Keratinocyte (primary cell): ENCODE data around the gene SSBP4.

Source experiments
- CTCF ChIP-seq, 3 experiments: IDR thresholded peaks in 1 of 3; conservative IDR thresholded peaks in 1 of 3; optimal IDR thresholded peaks in 1 of 3; 2 replicates in 2 of 3; 3 replicates in 1 of 3; pipeline versions ENCODE3 to v1.5.1; 2011; ENCODE audit warnings: low read length in 3 of 3, mild to moderate bottlenecking in 3 of 3, moderate library complexity in 2 of 3, control low read depth in 1 of 3, inconsistent platforms in 1 of 3; ENCODE audit not compliant: insufficient read depth in 2 of 3; ENCODE audit errors: extremely low read depth in 1 of 3
- EZH2 ChIP-seq: IDR thresholded peaks from one replicate; pipeline ENCODE4 v1.6.1; 2012; ENCODE audit warnings: inconsistent platforms, mild to moderate bottlenecking, low read length, moderate library complexity

DNA sequence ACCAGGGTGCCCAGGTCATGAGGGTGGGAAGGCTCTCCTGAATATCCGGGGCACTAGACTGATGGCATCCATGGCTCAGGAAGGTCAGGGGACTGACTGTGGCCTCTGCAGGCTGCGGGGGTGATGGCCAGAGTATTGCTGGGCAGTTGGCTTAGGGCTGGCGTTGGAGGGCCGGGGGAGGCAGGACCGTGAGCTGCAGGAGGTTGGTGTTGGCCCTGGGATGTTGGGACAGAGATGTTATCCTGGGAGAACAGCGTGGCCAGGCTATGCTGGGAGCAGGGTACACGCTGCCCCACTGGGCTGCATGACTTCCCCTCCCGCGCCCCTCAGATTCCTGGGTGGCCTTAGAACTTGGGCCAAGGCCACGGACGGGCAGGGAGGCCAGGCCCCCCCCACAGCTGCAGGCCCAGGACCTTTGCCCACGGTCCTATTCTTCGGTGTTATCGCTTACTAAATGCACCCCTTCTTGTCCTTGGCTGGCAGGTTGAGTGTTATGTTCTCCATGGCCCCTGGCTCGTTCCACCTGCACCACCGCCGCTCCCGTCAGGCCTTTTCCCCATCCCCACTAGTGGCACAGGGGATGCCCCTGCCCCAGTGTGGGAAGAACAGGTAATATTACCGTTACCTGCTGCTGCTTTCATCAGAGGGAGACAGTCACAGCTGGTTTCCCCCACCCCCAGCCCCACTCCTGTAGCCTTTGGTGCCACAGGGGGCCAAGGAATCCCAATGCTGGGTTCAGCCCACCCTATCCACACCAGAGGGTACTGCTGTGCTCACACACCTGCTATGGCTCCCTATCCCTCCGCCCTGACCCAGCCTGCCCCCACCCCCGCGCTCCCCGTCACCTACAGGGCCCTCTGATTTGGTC is 22.0 kb downstream of the SSBP4 start:
- TF ChIP-seq CTCF (optimal IDR thresholded peaks at IDR 0.05 in 1 of 3, IDR thresholded peaks at IDR 0.05 in 1 of 3, conservative IDR thresholded peaks at IDR 0.05 in 1 of 3; ENCODE audit: extremely low read depth in 1 of 3, insufficient read depth in 2 of 3, low read length in 3 of 3) (no peak), EZH2 (no peak)
